ENCODE data around the gene M1AP.

DNA sequence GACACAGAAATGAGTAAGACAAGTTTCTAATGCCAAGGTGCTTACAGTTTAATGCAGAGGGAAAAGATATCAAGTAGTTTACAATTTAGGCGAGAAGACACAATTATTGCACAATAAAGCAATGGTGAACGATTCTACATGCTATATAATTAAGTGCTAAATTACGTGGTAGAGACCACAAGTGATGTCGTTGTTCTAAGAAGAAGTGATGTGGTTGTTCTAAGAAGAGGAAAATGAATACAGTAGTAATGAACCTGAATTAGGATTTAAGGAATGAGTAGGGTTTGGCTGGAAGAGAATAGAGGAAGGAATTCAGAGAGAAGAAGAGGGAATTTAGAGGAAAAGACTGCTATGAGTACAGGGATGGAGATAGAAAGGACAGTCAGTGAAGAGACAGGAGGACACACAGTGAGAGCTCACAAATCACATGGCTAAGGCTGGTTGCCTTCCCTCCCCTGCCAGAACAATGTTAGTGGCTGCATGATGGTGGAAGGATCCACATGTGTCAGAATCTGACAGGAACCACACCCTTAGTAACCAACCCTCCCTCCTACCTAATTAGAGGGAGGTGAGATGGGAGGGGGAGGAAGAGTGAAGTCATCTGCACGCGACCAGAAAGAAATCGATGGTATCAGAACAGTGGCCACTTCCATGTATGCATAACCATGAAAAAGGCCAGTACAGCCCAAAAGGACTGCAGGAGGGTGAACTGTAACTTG lies 44.7 kb downstream of the M1AP start:
- TF ChIP-seq, protein P1, sequence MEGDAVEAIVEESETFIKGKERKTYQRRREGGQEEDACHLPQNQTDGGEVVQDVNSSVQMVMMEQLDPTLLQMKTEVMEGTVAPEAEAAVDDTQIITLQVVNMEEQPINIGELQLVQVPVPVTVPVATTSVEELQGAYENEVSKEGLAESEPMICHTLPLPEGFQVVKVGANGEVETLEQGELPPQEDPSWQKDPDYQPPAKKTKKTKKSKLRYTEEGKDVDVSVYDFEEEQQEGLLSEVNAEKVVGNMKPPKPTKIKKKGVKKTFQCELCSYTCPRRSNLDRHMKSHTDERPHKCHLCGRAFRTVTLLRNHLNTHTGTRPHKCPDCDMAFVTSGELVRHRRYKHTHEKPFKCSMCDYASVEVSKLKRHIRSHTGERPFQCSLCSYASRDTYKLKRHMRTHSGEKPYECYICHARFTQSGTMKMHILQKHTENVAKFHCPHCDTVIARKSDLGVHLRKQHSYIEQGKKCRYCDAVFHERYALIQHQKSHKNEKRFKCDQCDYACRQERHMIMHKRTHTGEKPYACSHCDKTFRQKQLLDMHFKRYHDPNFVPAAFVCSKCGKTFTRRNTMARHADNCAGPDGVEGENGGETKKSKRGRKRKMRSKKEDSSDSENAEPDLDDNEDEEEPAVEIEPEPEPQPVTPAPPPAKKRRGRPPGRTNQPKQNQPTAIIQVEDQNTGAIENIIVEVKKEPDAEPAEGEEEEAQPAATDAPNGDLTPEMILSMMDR (IDR thresholded peaks at IDR 0.05; ENCODE audit: low read length), result no peak
- no peak for TF ChIP-seq EZH2phosphoT487 (IDR thresholded peaks at IDR 0.05; ENCODE audit: low read length)

All from MM.1S (cell line).